UCSD-AML1 (cell line): Measurements from ENCODE around the gene MTA3.
"Not testable (repeated sequence)": the region's sequence is repeated elsewhere in the genome, so short reads cannot be mapped to it uniquely, and the experiment has no call there.

Experiments used
- DNase-seq: peaks from one replicate; lab custom pipeline; 2025; ENCODE audit not compliant: unreplicated experiment; lab: John Stamatoyannopoulos, UW

The MTA3 gene

GRCh38 chr2:42567364-42567763, 1.1 kb upstream of the MTA3 start:
- no peak for DNase-seq

GRCh38 chr2:42567806-42568400, 529 bp upstream of the MTA3 start:
- no peak for DNase-seq

- DNase-seq, result peak; percentile 41
Measured at GRCh38 chr2:42569116-42569711, 782 bp downstream of the MTA3 start.

- DNase-seq, result no peak
Measured at GRCh38 chr2:42569883-42570282, 1.5 kb downstream of the MTA3 start.

- no peak for DNase-seq
Measured at GRCh38 chr2:42572297-42573081, 4.1 kb downstream of the MTA3 start.

- DNase-seq, result no peak
Measured at GRCh38 chr2:42573256-42573655, 4.8 kb downstream of the MTA3 start.

GRCh38 chr2:42575458-42576064, 7.1 kb downstream of the MTA3 start:
- no peak for DNase-seq

GRCh38 chr2:42578621-42579020, 10.2 kb downstream of the MTA3 start:
- DNase-seq, result no peak

- no peak for DNase-seq
Measured at GRCh38 chr2:42581257-42581656, 12.8 kb downstream of the MTA3 start.

GRCh38 chr2:42584628-42585027, 16.2 kb downstream of the MTA3 start:
- DNase-seq, result not testable (repeated sequence)

GRCh38 chr2:42585779-42586178, 17.3 kb downstream of the MTA3 start:
- no peak for DNase-seq

GRCh38 chr2:42587526-42588117, 19.2 kb downstream of the MTA3 start:
- no peak for DNase-seq

GRCh38 chr2:42588121-42588520, 19.7 kb downstream of the MTA3 start:
- DNase-seq, result no peak

GRCh38 chr2:42590176-42590575, 21.7 kb downstream of the MTA3 start:
- DNase-seq, result no peak

- no peak for DNase-seq
Measured at GRCh38 chr2:42593282-42593681, 24.9 kb downstream of the MTA3 start.

GRCh38 chr2:42598656-42599055, 30.2 kb downstream of the MTA3 start:
- no peak for DNase-seq

- no peak for DNase-seq
Measured at GRCh38 chr2:42601076-42601475, 32.6 kb downstream of the MTA3 start.

- DNase-seq, result no peak
Measured at GRCh38 chr2:42602218-42602875, 33.9 kb downstream of the MTA3 start.

- no peak for DNase-seq
Measured at GRCh38 chr2:42602876-42603219, 34.4 kb downstream of the MTA3 start.

- not testable (repeated sequence) for DNase-seq
Measured at GRCh38 chr2:42604341-42604867, 36.0 kb downstream of the MTA3 start.

GRCh38 chr2:42606166-42606565, 37.7 kb downstream of the MTA3 start:
- DNase-seq, result not testable (repeated sequence)
